ENCODE measurements around the gene GABRB1.

Gene GABRB1

GRCh38 chr4:47471064-47471463, 439.7 kb downstream of the GABRB1 start:
- no peak for DNase-seq (ENCODE audit: low read depth)

- no peak for DNase-seq (ENCODE audit: low read depth)
These were observed 440.2 kb downstream of the GABRB1 start for GRCh38 chr4:47471591-47471990.

- no peak for DNase-seq (ENCODE audit: low read depth)
These were observed 441.9 kb downstream of the GABRB1 start for GRCh38 chr4:47473141-47473750.

- DNase-seq (ENCODE audit: low read depth): no peak
These were observed 443.4 kb downstream of the GABRB1 start for GRCh38 chr4:47474799-47475198.

GRCh38 chr4:47475411-47475810, 444.0 kb downstream of the GABRB1 start:
- no peak for DNase-seq (ENCODE audit: low read depth)
